ENCODE data around the gene NMNAT2.

DNA sequence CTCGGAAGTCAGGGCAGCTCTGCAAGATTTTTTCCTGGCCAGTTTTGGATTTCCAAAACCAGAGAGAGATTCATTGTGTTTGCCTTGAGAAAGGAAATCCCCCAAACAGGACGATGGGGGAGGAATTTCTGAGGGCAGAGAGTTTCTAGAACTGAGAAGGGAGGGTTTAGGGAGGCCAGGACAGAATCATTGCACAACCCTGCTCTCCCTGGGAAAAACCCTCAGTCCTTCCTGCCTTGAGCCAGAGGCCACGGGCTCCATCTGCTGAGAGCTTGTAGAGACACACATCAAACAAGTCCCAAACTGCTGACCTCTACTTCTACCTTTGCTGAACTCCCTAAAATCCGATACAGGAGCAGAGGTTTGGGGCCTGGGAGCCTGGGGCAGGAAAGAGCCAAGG is 99.7 kb downstream of the NMNAT2 start:
- TF ChIP-seq POLR2AphosphoS5 (IDR thresholded peaks at IDR 0.05) (peak; percentile 49 to 62 (median 50)), POLR2A (IDR thresholded peaks at IDR 0.05) (no peak)
- TF ChIP-seq, protein P1, sequence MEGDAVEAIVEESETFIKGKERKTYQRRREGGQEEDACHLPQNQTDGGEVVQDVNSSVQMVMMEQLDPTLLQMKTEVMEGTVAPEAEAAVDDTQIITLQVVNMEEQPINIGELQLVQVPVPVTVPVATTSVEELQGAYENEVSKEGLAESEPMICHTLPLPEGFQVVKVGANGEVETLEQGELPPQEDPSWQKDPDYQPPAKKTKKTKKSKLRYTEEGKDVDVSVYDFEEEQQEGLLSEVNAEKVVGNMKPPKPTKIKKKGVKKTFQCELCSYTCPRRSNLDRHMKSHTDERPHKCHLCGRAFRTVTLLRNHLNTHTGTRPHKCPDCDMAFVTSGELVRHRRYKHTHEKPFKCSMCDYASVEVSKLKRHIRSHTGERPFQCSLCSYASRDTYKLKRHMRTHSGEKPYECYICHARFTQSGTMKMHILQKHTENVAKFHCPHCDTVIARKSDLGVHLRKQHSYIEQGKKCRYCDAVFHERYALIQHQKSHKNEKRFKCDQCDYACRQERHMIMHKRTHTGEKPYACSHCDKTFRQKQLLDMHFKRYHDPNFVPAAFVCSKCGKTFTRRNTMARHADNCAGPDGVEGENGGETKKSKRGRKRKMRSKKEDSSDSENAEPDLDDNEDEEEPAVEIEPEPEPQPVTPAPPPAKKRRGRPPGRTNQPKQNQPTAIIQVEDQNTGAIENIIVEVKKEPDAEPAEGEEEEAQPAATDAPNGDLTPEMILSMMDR (IDR thresholded peaks at IDR 0.05): peak; percentile 19 to 62 (median 53)
